ENCODE data around the gene PRXL2B. TPM values are rescaled to one million over a fixed set of nuclear protein-coding genes. Genes with fewer than 3 reads are reported as not detected.
A peak's percentile ranks its signal among the peaks of the same experiment; 100 is the strongest.
"Not testable (repeated sequence)": the region's sequence is repeated elsewhere in the genome, so short reads cannot be mapped to it uniquely, and the experiment has no call there.

PRXL2B gene
- total RNA-seq, 2 experiments from 2014 or later: 28.2 to 34.6 TPM

- H3K9me3 Mint-ChIP-seq: peaks cover 3% of the 10 kb centered on the region
- H3K36me3 Mint-ChIP-seq: no peaks in the 10 kb centered on the region
- DNase-seq: no peak
- no peak overlapping the region for H3K4me3 Mint-ChIP-seq
- POLR2A ChIA-PET: no interaction called here
- CTCF ChIA-PET: no interaction called here
- H3K4me1 Mint-ChIP-seq (ENCODE audit: low read depth): peaks cover 3% of the 10 kb centered on the region
- H3K27me3 Mint-ChIP-seq: peaks cover 29% of the 10 kb centered on the region
- intact Hi-C loops (cut with micrococcal nuclease): no loop called here
- H3K27ac Mint-ChIP-seq: no peak overlapping the region
Observed at GRCh38 chr1:2624735-2625300, 38.2 kb downstream of the PRXL2B start.

GRCh38 chr1:2625311-2625710 is 38.7 kb downstream of the PRXL2B start:
- ChIA-PET CTCF (no interaction called here), POLR2A (no interaction called here)
- Mint-ChIP-seq H3K36me3 (no peaks in the 10 kb centered on the region), H3K4me1 (ENCODE audit: low read depth) (peaks cover 3% of the 10 kb centered on the region), H3K9me3 (peaks cover 4% of the 10 kb centered on the region), H3K27ac (no peak overlapping the region), H3K27me3 (peaks cover 34% of the 10 kb centered on the region), H3K4me3 (no peak overlapping the region)
- no peak for DNase-seq
- intact Hi-C loops (cut with micrococcal nuclease): no loop called here

- H3K4me3 Mint-ChIP-seq; intact Hi-C loops (cut with micrococcal nuclease); H3K27ac Mint-ChIP-seq; POLR2A ChIA-PET; H3K36me3 Mint-ChIP-seq; H3K9me3 Mint-ChIP-seq; CTCF ChIA-PET; DNase-seq; H3K4me1 Mint-ChIP-seq (ENCODE audit: low read depth): not testable (repeated sequence)
- peaks cover 38% of the 10 kb centered on the region for H3K27me3 Mint-ChIP-seq
Observed at GRCh38 chr1:2625748-2626147, 39.2 kb downstream of the PRXL2B start.

GRCh38 chr1:2627746-2628145 is 41.2 kb downstream of the PRXL2B start:
- intact Hi-C loops (cut with micrococcal nuclease): no loop called here
- no peak overlapping the region for H3K4me3 Mint-ChIP-seq

DNA sequence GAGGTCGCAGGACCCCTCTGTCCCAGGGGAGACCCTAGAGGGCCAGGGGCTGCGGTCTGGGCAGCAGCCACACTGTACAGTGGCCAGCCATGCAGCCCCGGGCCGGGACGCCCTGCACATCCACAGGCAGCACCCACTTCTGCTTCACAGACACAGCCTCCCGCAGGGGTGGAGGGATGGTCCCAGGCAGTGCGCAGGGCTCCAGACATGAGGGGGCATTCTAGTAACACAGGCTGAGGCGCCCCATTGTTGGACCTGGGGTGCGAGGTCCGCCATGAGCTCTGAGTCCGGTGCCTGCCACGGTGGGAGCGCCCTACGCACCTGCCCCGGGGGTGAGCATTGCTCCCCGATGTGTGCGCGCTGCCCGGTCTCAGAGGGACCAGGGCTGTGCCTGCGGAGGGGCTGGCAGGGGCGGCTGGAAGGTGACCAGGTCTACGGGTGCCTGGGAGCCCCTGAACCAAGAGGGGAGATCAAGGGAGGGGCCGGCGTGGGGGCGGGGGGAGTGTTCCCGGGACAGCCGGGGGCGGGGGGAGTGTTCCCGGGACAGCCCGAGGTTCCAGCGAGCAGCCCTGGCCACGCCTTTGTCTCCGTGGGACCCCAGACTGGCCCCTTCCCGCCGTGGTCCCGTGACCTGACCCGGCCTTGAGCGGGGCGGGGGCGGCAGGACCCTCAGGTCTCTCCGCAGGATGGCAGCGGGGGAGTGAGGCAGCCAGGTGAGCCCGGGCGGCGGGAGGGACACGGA is 41.8 kb downstream of the PRXL2B start:
- no peaks in the 10 kb centered on the region for H3K4me1 Mint-ChIP-seq (ENCODE audit: low read depth)
- ChIA-PET CTCF (no interaction called here), POLR2A (no interaction called here)
- intact Hi-C loops (cut with micrococcal nuclease): no loop called here
- H3K4me3 Mint-ChIP-seq: no peak overlapping the region
- DNase-seq: no peak
- H3K9me3 Mint-ChIP-seq: peaks cover 10% of the 10 kb centered on the region
- peaks cover 40% of the 10 kb centered on the region for H3K27me3 Mint-ChIP-seq
- no peak overlapping the region for H3K27ac Mint-ChIP-seq
- H3K36me3 Mint-ChIP-seq: no peaks in the 10 kb centered on the region

More at GRCh38 chr1:2627746-2628145, 41.2 kb downstream of the PRXL2B start:
- no peaks in the 10 kb centered on the region for H3K4me1 Mint-ChIP-seq (ENCODE audit: low read depth)
- ChIA-PET CTCF (no interaction called here), POLR2A (no interaction called here)
- peaks cover 40% of the 10 kb centered on the region for H3K27me3 Mint-ChIP-seq
- H3K27ac Mint-ChIP-seq: no peak overlapping the region
- H3K9me3 Mint-ChIP-seq: peaks cover 10% of the 10 kb centered on the region
- no peak for DNase-seq
- no peaks in the 10 kb centered on the region for H3K36me3 Mint-ChIP-seq

DNA sequence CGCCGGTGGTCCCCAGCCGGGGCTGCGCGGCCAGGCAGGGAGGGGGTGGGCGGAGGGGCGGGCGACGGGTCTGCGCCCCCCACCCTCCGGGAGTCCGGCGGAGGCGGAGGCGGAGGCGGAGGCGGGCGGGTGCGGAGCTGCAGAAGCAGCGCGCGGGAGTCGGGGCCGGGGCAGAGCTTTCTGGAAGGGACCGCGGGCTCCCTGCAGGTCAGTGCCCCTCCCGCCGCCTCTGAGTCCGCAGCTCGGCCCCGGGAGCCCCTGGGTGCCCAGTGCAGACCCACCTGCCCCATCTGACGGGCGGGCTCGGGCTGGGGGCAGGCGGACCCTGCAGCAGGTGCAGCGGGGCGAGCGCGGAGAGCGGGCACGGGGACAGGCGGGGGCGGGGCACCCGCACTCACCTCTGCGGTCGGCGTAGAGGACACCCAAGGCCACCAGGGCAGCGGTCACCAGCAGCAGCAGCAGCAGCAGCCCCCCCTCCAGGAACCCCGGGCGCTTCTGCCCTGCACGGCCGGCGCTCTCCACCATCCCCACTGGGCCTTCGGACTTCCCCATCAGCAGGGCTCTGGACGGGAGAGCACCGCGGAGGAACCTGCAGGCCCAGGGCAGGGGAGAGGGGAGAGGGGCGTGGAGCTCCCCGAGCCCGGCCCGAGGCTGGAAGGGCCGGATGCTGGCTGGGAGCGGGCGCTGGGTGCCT is 42.5 kb downstream of the PRXL2B start:
- peaks cover 10% of the 10 kb centered on the region for H3K9me3 Mint-ChIP-seq
- H3K4me3 Mint-ChIP-seq: no peak overlapping the region
- H3K36me3 Mint-ChIP-seq: no peaks in the 10 kb centered on the region
- peaks cover 40% of the 10 kb centered on the region for H3K27me3 Mint-ChIP-seq
- no peak overlapping the region for H3K27ac Mint-ChIP-seq
- ChIA-PET POLR2A (no interaction called here), CTCF (no interaction called here)
- intact Hi-C loops (cut with micrococcal nuclease): no loop called here
- no peaks in the 10 kb centered on the region for H3K4me1 Mint-ChIP-seq (ENCODE audit: low read depth)
- DNase-seq: no peak

- Mint-ChIP-seq H3K9me3 (peaks cover 10% of the 10 kb centered on the region), H3K4me3 (no peak overlapping the region), H3K27me3 (peaks cover 36% of the 10 kb centered on the region), H3K27ac (no peak overlapping the region), H3K4me1 (ENCODE audit: low read depth) (no peaks in the 10 kb centered on the region), H3K36me3 (no peaks in the 10 kb centered on the region)
- DNase-seq: no peak
- CTCF ChIA-PET: no interaction called here
- intact Hi-C loops (cut with micrococcal nuclease): no loop called here
- POLR2A ChIA-PET: no interaction called here
Observed at GRCh38 chr1:2629627-2630497, 43.3 kb downstream of the PRXL2B start.

- Mint-ChIP-seq H3K4me3 (no peak overlapping the region), H3K36me3 (no peaks in the 10 kb centered on the region), H3K4me1 (ENCODE audit: low read depth) (no peaks in the 10 kb centered on the region), H3K27ac (no peak overlapping the region), H3K27me3 (peaks cover 29% of the 10 kb centered on the region), H3K9me3 (peaks cover 10% of the 10 kb centered on the region)
- intact Hi-C loops (cut with micrococcal nuclease): no loop called here
- POLR2A ChIA-PET: no interaction called here
- no peak for DNase-seq
- CTCF ChIA-PET: no interaction called here
Observed at GRCh38 chr1:2630498-2631135, 44.0 kb downstream of the PRXL2B start.

DNA sequence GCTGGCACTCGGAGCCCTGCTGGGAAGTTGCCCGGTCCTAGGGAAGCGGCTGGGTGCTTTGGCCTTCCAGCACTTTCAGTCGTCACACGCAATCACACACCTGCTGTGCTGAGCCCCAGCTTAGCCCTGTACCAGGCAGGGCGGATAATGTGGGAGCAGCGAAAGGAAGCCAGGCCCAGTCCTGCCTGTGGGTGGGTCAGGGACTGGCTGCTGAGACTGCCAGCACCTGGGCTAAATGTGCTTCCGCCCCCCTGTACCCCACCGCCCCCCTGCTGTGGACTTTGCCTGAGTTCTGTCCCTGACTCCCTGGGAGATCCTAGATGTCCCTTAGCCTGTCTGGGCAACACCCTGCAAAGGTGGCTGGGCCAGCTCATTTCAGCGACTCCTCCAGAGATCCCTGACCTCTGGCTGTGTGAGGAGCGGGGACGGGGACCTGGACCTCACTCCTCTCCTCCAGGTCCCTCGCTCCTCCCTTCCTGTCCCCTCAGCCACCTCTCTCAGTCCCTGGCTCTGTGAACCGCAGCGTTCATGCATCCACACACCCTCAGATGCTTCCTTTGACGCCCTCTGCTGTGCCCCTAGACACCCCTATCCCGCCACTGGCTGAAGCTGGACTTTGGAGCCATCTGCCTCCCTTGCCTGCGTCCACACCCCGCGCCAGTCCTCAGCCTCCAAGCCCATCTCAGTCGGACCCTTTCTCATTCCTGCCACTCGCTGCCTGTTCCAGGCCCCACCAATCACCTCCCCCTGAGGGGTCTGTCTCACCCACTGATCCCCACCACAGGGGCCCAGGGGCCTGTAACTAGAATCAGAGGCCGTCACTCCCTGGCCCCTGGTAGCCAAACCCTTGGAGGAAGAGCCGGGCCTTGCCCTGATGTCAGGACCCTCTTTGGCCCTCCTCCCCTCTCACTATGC is 44.8 kb downstream of the PRXL2B start:
- intact Hi-C loops (cut with micrococcal nuclease): no loop called here
- CTCF ChIA-PET: no interaction called here
- H3K36me3 Mint-ChIP-seq: no peaks in the 10 kb centered on the region
- H3K27me3 Mint-ChIP-seq: peaks cover 22% of the 10 kb centered on the region
- H3K27ac Mint-ChIP-seq: peak overlapping the region; percentile 23
- no peak for DNase-seq
- POLR2A ChIA-PET: no interaction called here
- peaks cover 15% of the 10 kb centered on the region for H3K9me3 Mint-ChIP-seq
- no peaks in the 10 kb centered on the region for H3K4me1 Mint-ChIP-seq (ENCODE audit: low read depth)
- no peak overlapping the region for H3K4me3 Mint-ChIP-seq

GRCh38 chr1:2632051-2632430 is 45.5 kb downstream of the PRXL2B start:
- ChIA-PET POLR2A (no interaction called here), CTCF (no interaction called here)
- H3K4me3 Mint-ChIP-seq: no peak overlapping the region
- H3K27me3 Mint-ChIP-seq: peaks cover 21% of the 10 kb centered on the region
- peaks cover 19% of the 10 kb centered on the region for H3K9me3 Mint-ChIP-seq
- no peak for DNase-seq
- H3K36me3 Mint-ChIP-seq: no peaks in the 10 kb centered on the region
- intact Hi-C loops (cut with micrococcal nuclease): no loop called here
- H3K4me1 Mint-ChIP-seq (ENCODE audit: low read depth): no peaks in the 10 kb centered on the region
- H3K27ac Mint-ChIP-seq: no peak overlapping the region

- Mint-ChIP-seq H3K27ac (no peak within 1 kb of the TSS), H3K27me3 (peaks cover 22% of the 10 kb centered on the region), H3K4me3 (no peak within 1 kb of the TSS), H3K9me3 (peaks cover 23% of the 10 kb centered on the region), H3K4me1 (ENCODE audit: low read depth) (no peaks in the 10 kb centered on the region), H3K36me3 (no peaks in the 10 kb centered on the region)
- no peak for DNase-seq
- ChIA-PET CTCF (no interaction called here), POLR2A (no interaction called here)
- intact Hi-C loops (cut with micrococcal nuclease): no loop called here
Observed at GRCh38 chr1:2632561-2633361, 46.2 kb downstream of the PRXL2B start, which contains the start of gene MMEL1. Gene MMEL1 (minus strand): TSS chr1:2633016. CDS start chr1:2629484, 3,532 bp downstream.
